ENCODE results near the gene SND1.

- no peak for TF ChIP-seq HDGF (IDR thresholded peaks at IDR 0.05; ENCODE audit: borderline replicate concordance)
- TF ChIP-seq SUZ12 (IDR thresholded peaks at IDR 0.05): no peak
- TF ChIP-seq SP1 (IDR thresholded peaks at IDR 0.05): no peak
- TF ChIP-seq FOXA1 (IDR thresholded peaks at IDR 0.05): no peak
- no peak for TF ChIP-seq FOXK2 (IDR thresholded peaks at IDR 0.05)
- TF ChIP-seq NFRKB (IDR thresholded peaks at IDR 0.05): no peak
- no peak for TF ChIP-seq TARDBP (IDR thresholded peaks at IDR 0.05)
- no peak for TF ChIP-seq ZNF384 (IDR thresholded peaks at IDR 0.05)
- no peak for TF ChIP-seq BHLHE40 (IDR thresholded peaks at IDR 0.05; ENCODE audit: borderline replicate concordance)
- TF ChIP-seq ARNT (IDR thresholded peaks at IDR 0.05): no peak
- TF ChIP-seq PKNOX1 (IDR thresholded peaks at IDR 0.05): no peak
These were observed 233.8 kb downstream of the SND1 start for GRCh38 chr7:127885843-127886242.
